ENCODE data around the gene UBE3C. TPM values are rescaled to one million over a fixed set of nuclear protein-coding genes. Genes with fewer than 3 reads are reported as not detected.

UBE3C gene
- total and polyA plus RNA-seq, 9 of the 15 experiments (the other 6 are each of a cell fraction or from before 2014, with no cell fraction given): 9.6 to 91.7 (median 75.4) TPM

GRCh38 chr7:157292770-157293412, 154.2 kb downstream of the UBE3C start:
- 24% methylated on average over 32 of the region's 32 CpGs for WGBS (ENCODE audit: insufficient coverage, low coverage, missing lambda C conversion rate)
- CTCF ChIA-PET (ENCODE audit: low intra/inter-chr PET ratio): no interaction called here
- POLR2A ChIA-PET: no interaction called here
- H3K79me2 ChIP-seq (ENCODE audit: control insufficient read depth, insufficient read depth, low read length): no peaks in the 10 kb centered on the region
- peaks cover 0 to 42% of the 10 kb centered on the region in 2 experiments; a peak in 3 of 5 replicates for H3K4me1 ChIP-seq (replicated peaks in 1 of 2; ENCODE audit: control insufficient read depth in 2 of 2, insufficient read depth in 2 of 2, low read length in 2 of 2)
- peaks cover 8% of the 10 kb centered on the region; the same call in 1 of the 2 replicates for H4K20me1 ChIP-seq (replicated peaks; ENCODE audit: control insufficient read depth, insufficient read depth, low read length)
- H3K27me3 ChIP-seq (ENCODE audit: control insufficient read depth in 2 of 2, insufficient read depth in 2 of 2, low read length in 2 of 2): peaks cover 61 to 66% of the 10 kb centered on the region in 2 experiments
- H3K4me3 ChIP-seq: no peak overlapping the region
- in situ Hi-C loops (cut with MboI): no loop called here
- BruUV-seq (replicated peaks): no TSS peak
- 0 out of 2 replicates have a peak, but pooled peaks cover 3% of the 10 kb centered on the region for H3K9me3 ChIP-seq (replicated peaks; ENCODE audit: control insufficient read depth, insufficient read depth, low read depth, low read length)
- H3K9me1 ChIP-seq (ENCODE audit: control insufficient read depth, insufficient read depth, low read length): no peaks in the 10 kb centered on the region
- no peak overlapping the region for H3K4me2 ChIP-seq (ENCODE audit: insufficient read depth, low read length)
- peak overlapping the region; percentile 34 for H2AFZ ChIP-seq (ENCODE audit: low read depth, low read length)
- H3K9ac ChIP-seq (ENCODE audit: insufficient read depth in 1 of 2, low read depth in 2 of 2, low read length in 2 of 2): peak overlapping the region in 1 of 2 experiments; percentile 9; a peak in 2 of 4 replicates
- peak in 2 of 4 experiments; percentile 79 to 82 for DNase-seq (ENCODE audit: extremely low read depth in 1 of 4, low spot score in 3 of 4)
- no peaks in the 10 kb centered on the region for H3K36me3 ChIP-seq (ENCODE audit: control insufficient read depth, insufficient read depth, low read length)
- intact Hi-C loops (cut with micrococcal nuclease): no loop called here
- FAIRE-seq: no peak
- ATAC-seq: peak; percentile 20
- H3K27ac ChIP-seq (ENCODE audit: extremely low read depth, low read depth, low read length): no peak overlapping the region
- TF ChIP-seq PCBP1 (IDR thresholded peaks at IDR 0.05; ENCODE audit: low read depth, low read length, poor library complexity, severe bottlenecking) (no peak), CHAMP1 (IDR thresholded peaks at IDR 0.05) (no peak), SETDB1 (IDR thresholded peaks at IDR 0.05; ENCODE audit: low read length) (no peak), ZNF324 (CRISPR knock-in tag; IDR thresholded peaks at IDR 0.05) (no peak), RBFOX2 (IDR thresholded peaks at IDR 0.05; ENCODE audit: low read depth, low read length) (no peak), ZNF175 (CRISPR knock-in tag; IDR thresholded peaks at IDR 0.05; ENCODE audit: low read depth) (no peak), ZNF407 (IDR thresholded peaks at IDR 0.05; ENCODE audit: low read depth) (no peak), CREB3 (tag; conservative IDR thresholded peaks at IDR 0.05; ENCODE audit: low read depth) (no peak), CBFB (CRISPR knock-in tag; IDR thresholded peaks at IDR 0.05) (peak; percentile 37; the same call in 1 of the 2 replicates)

Data from K562 (cell line).